Measurements from ENCODE around the gene SLC19A1. TPM values are rescaled to one million over a fixed set of nuclear protein-coding genes. Genes with fewer than 3 reads are reported as not detected.
"Not testable (repeated sequence)": the region's sequence is repeated elsewhere in the genome, so short reads cannot be mapped to it uniquely, and the experiment has no call there.

Gene SLC19A1
- polyA plus RNA-seq, 1 experiment: 8.1 TPM

GRCh38 chr21:45570826-45571601 is 28.8 kb upstream of the SLC19A1 start:
- TF ChIP-seq, protein P1, sequence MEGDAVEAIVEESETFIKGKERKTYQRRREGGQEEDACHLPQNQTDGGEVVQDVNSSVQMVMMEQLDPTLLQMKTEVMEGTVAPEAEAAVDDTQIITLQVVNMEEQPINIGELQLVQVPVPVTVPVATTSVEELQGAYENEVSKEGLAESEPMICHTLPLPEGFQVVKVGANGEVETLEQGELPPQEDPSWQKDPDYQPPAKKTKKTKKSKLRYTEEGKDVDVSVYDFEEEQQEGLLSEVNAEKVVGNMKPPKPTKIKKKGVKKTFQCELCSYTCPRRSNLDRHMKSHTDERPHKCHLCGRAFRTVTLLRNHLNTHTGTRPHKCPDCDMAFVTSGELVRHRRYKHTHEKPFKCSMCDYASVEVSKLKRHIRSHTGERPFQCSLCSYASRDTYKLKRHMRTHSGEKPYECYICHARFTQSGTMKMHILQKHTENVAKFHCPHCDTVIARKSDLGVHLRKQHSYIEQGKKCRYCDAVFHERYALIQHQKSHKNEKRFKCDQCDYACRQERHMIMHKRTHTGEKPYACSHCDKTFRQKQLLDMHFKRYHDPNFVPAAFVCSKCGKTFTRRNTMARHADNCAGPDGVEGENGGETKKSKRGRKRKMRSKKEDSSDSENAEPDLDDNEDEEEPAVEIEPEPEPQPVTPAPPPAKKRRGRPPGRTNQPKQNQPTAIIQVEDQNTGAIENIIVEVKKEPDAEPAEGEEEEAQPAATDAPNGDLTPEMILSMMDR (IDR thresholded peaks at IDR 0.05; ENCODE audit: insufficient read depth, low read depth, low read length): no peak
- CTCF ChIA-PET: interaction anchor here (0.6 to 4.4 kb wide), 3 partner anchors 15 to 26 kb away, joined by 3 to 19 read pairs (median 9); no protein-coding TSS in a partner anchor
- POLR2A ChIA-PET: no interaction called here
- Histone ChIP-seq H3K27me3 (ENCODE audit: control insufficient read depth, insufficient read depth, low read length) (peaks cover 15% of the 10 kb centered on the region), H3K36me3 (ENCODE audit: control insufficient read depth, insufficient read depth, low read length) (no peaks in the 10 kb centered on the region), H3K4me3 (ENCODE audit: low read depth, low read length) (no peak overlapping the region)
- no peak for DNase-seq (ENCODE audit: low read depth)

DNA sequence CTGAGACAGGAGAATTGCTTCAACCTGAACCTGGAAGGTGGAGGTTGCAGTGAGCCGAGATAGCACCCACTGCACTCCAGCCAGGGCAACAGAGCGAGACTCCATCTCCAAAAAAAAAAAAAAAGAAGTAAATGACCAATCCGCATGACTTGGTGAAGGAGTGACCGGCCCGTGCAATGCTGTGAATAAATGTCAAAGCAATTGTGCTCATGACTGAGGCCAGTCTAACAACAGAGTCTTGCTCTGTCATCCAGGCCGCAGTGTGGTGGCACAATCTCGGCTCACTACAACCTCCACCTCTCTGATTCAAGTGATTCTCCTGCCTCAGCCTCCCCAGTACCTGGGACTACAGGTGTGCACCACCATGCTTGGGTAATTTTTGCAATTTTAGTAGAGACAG is 27.8 kb upstream of the SLC19A1 start:
- POLR2A ChIA-PET: no interaction called here
- H3K36me3 ChIP-seq (ENCODE audit: control insufficient read depth, insufficient read depth, low read length): no peaks in the 10 kb centered on the region
- CTCF ChIA-PET: interaction anchor here (4.4 kb wide), 1 partner anchor 14 kb away, joined by 19 read pairs; no protein-coding TSS in a partner anchor

DNA sequence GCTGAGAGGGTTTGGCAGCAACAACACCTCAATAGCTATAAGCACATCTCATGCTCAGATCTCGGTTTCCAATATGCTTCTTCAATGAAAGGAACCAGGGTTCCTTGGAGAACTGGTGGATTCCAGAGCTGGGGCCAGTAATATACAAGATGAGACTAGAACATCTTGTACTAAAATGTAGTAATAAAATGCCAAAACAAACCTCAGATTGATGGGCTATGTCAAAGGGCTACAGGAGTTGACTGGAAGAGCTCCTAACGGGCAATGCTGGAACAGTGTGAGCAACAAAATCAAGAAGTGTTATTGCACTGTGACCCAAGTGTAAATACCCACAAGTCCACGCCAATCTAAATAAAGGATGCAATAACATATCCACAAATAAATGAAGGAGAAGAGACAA is 26.1 kb upstream of the SLC19A1 start:
- DNase-seq (ENCODE audit: low read depth): no peak
- ChIA-PET CTCF (interaction anchor here (2.0 to 4.4 kb wide), 2 partner anchors 12 to 28 kb away, joined by 11 to 19 read pairs; no protein-coding TSS in a partner anchor), POLR2A (interaction anchor here (0.6 kb wide), 1 partner anchor 12 kb away, joined by 3 read pairs; no protein-coding TSS in a partner anchor)

More for the DNA sequence above, 27.8 kb upstream of the SLC19A1 start:
- H3K4me3 ChIP-seq (ENCODE audit: low read depth, low read length): no peak overlapping the region
- no peak for DNase-seq (ENCODE audit: low read depth)
- peaks cover 15% of the 10 kb centered on the region for H3K27me3 ChIP-seq (ENCODE audit: control insufficient read depth, insufficient read depth, low read length)
- TF ChIP-seq, protein P1 (IDR thresholded peaks at IDR 0.05; ENCODE audit: insufficient read depth, low read depth, low read length): no peak

GRCh38 chr21:45564137-45564536 is 21.9 kb upstream of the SLC19A1 start:
- DNase-seq (ENCODE audit: low read depth); H3K4me3 ChIP-seq (ENCODE audit: low read depth, low read length); POLR2A ChIA-PET; H3K36me3 ChIP-seq (ENCODE audit: control insufficient read depth, insufficient read depth, low read length): not testable (repeated sequence)
- CTCF ChIA-PET: interaction anchor here (2.0 kb wide), 1 partner anchor 32 kb away, joined by 6 read pairs; no protein-coding TSS in a partner anchor
- peaks cover 26% of the 10 kb centered on the region for H3K27me3 ChIP-seq (ENCODE audit: control insufficient read depth, insufficient read depth, low read length)

More for the DNA sequence above, 26.1 kb upstream of the SLC19A1 start:
- Histone ChIP-seq H3K36me3 (ENCODE audit: control insufficient read depth, insufficient read depth, low read length) (no peaks in the 10 kb centered on the region), H3K27me3 (ENCODE audit: control insufficient read depth, insufficient read depth, low read length) (peaks cover 17% of the 10 kb centered on the region), H3K4me3 (ENCODE audit: low read depth, low read length) (no peak overlapping the region)
- TF ChIP-seq, protein P1 (IDR thresholded peaks at IDR 0.05; ENCODE audit: insufficient read depth, low read depth, low read length): no peak

- H3K36me3 ChIP-seq (ENCODE audit: control insufficient read depth, insufficient read depth, low read length): no peaks in the 10 kb centered on the region
- no peak overlapping the region for H3K4me3 ChIP-seq (ENCODE audit: low read depth, low read length)
- ChIA-PET POLR2A (no interaction called here), CTCF (interaction anchor here (1.0 to 2.0 kb wide), 3 partner anchors 12 to 315 kb away, joined by 3 to 6 read pairs (median 3); no protein-coding TSS in a partner anchor)
- TF ChIP-seq, protein P1 (IDR thresholded peaks at IDR 0.05; ENCODE audit: insufficient read depth, low read depth, low read length): no peak
- H3K27me3 ChIP-seq (ENCODE audit: control insufficient read depth, insufficient read depth, low read length): peaks cover 22% of the 10 kb centered on the region
- no peak for DNase-seq (ENCODE audit: low read depth)
Observed at GRCh38 chr21:45562965-45563364, 20.7 kb upstream of the SLC19A1 start.

Measured in BJ (cell line).